Central memory CD4-positive, alpha-beta T cell (primary cell): Measurements from ENCODE around the gene LCP2.
A peak's percentile ranks its signal among the peaks of the same experiment; 100 is the strongest.

Experiments used
- DNase-seq: peaks from one replicate; pipeline ENCODE4 v3.0.0; 2022

LCP2 gene

DNA sequence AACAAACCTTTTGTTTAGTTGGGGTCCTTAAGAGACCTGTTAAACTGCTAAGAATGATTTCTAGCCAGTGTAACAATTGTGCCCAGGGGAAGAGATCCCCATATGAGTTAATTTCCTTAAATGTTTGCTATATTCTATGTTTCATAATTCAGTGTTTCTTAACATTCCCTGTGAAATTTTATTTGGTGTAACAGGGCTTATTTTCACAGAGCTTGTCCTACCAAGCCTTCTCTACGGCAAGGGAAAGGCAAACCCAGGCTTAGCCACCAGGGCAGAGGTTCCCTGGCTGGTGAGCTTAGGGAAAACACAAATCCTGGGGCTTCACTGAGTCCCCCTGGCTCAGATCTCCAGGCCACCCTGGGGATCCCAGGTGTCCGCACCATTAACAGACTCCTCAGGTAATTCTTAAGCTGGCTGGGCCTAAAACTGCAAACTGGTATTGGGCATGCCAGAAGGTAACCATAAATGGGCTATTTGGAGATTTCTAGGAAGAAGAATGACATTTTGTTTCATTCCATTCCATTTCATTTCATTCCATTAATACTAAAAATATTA, 17.0 kb upstream of the LCP2 start:
- DNase-seq: no peak

DNA sequence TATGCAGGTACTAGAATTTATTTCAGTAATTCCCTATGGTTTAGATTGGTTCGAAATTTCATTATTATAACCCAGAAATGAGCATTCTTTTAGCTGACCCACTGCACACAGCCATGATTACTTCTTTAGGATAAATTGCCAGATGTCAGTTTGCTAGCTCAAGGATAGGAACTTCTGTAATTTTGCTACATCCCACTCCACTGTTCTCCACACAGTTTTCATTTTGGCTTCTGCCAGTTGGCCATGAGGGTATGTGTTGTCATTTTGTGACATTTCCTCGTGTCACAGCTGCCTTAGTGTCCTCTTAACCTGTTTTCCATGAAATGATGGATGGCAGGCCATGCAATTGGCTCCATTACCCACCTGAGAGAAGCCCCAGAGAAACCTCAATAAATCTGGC, 16.2 kb upstream of the LCP2 start:
- DNase-seq: no peak

DNA sequence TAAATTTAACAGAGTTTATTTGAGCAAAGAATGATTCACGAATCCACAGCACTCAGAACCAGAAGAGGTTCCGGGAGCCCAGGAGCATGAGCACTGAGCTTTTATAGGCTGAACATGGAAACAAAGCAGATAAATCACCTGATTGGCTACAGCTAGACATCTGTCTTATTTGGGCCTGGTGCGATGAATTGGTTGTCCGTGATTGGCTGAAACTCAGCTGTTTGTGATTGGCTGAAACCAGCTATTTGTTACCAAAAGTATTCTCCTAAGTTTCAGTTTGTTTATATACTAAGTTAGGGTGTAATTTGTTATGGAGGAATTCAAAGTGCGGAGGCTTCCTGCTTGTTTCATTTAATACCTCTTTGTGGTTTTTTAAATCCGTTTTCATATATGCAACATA, 15.8 kb upstream of the LCP2 start:
- peak; percentile 57 for DNase-seq

DNA sequence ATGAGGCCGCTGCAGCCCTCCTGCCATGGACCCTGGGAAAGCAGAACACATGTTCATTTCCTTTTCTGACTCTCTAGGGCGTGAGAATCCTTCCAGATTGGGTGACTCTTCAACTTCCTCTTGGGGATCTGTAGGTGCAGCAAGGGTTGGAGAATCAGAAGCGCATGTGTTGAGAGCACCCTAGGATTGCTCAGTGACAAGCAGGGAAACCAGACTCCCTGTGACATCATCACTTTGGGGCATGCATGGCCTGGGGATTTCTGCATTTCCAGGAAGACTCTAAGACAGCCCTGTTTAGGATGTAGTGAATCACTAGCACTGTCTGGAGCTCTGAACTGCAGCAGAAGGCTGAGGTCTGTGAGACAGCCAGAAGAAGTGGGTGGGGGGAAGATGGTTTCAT, 15.1 kb upstream of the LCP2 start:
- peak; percentile 59 for DNase-seq

DNA sequence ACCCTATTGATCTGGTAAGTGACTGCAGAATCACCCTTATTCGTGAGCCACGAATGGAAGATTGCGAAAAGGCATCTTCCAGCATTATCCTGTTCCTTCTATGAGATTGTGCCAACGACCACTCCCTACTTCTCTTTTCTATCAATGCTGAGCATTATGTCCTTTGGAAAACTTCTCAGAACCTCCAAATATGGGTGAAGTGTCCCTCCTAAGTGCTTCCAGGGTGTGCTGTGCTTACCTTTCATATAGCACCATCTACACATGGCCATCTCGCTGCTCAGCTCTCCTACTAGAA, 14.7 kb upstream of the LCP2 start:
- DNase-seq: no peak

DNA sequence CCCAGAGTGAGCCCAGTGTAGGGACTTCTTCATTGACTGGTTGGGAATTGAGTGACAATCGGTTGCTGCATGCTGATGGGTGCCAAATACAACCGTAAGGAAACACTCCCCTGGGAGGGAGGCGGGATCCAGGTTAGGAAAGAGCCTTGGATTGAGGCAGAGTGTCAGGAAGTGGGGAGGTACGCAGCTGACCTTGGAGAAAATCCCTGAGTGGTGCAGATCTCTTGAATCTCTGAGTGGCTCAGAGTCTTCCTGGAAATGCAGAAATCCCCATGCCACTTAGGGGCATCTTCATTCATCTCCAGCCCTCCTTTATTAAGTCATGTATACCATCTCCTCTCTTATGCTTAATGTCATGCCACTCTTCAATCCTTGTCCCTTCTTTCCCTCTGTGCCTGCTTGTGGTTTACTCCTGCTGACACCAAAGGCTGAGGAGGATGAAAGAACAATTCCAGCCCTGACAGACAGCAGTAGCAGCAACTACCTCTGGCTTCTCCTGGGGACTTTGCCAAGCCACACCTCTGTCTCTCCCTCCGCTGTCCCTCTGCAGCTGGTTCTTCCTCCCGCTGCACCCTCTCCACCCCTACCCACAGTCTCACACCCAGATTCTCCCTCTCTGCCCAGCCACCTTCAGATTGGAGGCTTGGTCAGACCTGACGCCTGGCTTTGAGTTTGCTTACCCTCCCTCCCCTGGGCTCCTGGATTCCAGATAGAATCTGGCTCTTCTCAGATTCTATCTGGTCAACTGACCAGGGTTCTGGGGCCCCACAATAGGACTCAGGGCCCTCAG, 14.1 kb upstream of the LCP2 start:
- no peak for DNase-seq

DNA sequence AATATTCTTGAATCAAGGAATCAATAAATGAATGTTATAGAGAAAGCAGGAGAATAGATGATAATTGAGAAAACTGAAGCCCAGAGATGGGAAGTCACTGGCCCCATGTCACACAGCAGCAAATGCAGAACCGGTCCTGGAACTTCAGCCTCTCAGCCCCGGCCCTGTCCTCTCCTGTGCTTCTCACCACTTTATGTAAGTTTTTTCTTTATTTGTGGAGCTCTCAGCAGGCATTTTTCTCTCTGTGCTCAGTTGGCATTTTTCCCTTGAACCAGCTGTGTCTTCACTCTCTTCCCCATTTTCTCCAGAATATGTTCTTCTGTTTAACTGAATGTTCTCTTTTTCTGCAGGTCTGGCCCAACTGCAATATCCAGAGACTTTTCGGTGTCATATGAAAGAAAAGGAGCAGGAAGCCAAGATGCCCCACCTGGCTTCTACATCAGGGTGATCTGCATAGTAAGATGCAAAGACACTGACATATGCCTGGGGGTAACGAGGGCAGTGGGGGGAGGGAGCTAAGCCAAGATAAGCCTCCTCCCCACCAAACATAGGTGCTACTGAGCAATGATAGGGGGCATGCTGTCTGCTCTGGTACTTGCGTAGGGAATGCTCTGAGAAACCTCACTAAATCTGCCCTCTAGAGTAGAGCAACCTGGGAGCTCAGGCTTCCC, 12.8 kb upstream of the LCP2 start:
- DNase-seq: no peak

DNA sequence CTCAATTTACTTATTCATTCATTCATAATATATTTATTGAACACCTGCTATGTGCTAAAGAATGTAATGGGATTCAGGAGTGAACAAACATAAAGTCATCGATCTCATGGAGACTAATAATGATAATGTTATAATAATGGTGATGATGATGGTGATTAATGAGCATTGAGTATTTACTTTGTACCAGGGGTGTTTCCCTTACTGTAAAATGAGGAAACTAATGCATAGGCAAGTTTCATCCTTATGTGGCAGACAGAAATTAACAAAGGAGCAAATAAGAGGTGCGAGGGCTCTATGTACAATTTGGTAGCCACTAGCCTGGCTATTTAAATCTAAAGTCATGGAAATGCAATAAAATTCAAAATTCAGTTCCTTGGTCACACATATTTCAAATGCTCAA, 11.1 kb upstream of the LCP2 start:
- no peak for DNase-seq

DNA sequence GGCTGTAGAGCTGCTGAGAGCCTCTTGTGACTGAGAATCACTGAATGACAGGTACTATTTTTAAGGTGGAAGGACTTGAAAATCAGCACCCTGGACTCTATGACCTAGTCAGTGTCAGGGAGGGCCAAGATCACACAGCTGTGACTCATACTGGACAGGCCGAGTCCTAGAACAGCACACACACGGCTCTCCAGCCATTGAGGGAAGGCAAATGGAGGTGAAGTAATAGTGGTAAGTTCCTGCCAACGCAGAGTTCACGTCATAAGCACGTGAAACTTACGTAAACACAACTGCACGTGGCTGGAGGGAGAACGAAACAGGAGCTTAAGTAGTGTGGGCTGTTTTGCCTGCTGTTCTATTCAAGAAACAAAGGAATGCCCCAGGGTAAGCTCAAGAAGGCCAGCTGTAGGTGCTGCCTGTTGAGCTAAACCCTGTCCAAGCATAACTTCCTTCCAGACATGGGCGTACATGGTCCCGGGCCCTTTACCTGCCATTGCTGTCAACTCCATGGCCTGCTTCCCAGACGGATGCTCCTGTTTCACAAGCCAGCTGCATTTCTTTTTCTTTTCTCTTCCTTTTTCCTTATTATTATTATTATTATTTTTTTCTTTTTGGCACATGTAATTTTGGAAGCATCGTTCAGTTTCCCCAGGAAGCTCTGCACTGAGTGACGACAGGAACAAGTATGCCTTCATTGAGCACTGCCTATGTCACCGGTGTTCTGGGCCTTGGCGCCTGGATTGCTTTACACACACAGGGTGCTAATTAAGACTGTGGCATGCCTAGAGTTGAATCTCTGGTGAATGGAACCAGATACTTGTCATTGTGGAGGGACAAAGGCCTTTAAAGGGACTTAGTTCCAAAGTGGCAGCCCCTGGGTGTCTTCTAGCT, 10.2 kb upstream of the LCP2 start:
- no peak for DNase-seq

DNA sequence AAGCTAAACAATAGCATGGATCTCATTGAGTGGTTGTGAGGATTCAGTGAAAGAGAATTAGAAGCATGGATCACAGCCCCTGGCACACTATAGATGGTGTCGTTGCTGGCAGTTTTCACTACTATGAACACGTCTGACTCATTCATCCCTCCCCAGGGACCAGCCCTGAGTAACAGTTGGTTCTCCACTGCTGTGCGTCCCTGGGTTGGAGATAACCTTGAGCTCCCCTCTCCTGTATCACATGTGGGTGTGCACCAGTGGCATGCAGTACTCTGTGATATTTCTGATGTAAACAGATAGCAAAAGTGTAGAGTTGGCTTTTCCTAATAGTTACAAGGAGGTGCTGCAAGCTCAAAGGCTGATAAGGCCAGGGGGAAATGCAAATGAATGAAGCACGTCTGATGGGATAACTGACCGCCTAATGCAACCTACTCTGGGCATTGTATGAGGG, 8.8 kb upstream of the LCP2 start:
- DNase-seq: no peak

DNA sequence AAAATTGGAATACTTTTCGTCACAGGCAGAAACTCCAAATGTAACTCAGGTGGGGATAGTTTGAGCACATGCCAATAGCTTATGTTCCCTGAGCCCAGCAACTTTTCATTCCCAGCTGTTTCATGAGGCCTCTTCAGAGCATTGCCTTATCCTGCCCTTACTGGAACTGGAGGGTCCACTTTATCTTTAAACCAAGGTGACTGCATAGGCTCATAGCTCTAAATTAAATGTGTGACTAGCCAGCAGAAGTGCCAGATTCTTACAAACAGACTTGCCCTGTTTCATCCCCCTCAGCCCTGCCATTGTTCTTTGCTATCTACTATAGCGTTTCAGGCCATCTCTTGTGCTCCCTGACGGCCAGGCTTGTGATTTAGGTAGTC, 8.1 kb upstream of the LCP2 start:
- DNase-seq: no peak

DNA sequence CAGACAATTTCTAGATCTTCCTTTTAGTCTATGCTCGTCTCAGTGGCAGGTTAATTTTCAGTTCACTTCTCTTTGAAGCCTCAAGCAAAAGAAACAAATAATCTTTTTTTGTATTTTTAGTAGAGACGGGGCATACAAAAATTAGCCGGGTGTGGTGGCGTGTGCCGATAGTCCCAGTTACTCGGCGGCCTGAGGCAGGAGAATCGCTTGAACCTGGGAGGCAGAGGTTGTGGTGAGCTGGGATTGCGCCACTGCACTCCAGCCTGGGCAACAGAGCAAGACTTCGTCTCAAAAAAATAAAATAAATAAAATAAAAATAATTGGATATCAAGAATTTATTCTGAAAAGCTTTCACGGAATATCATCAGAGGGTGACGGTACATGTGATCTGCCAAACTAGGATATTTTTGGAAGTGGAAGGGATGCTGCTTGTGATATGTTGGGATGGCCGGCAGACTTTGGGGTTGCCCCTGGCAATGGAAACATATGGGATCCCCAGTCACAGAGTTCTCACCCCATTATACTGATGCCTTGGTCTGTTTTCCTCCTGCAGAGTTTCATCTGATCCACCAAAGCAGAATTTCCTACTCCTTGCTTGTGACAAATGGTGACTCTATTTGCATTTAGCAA, 7.6 kb upstream of the LCP2 start:
- DNase-seq: no peak

DNA sequence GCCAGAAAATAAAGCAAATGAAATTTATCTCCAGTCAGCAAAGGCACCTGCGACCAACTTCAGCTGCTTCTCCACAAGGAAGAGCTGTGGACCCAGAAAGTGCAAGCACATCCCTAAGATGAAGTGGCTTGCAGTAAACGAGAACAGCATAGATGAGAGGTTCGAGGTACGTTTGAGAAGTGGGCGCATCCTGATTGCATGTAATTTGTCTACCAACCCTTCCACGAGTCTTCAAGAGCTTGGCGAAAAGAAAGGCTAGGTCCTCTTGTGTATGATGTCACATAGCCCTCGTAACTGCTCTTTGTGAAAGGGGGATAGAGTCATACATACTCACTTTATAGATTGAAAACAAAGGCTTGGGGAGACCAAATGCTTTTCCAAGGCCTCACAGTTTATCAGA, 6.0 kb upstream of the LCP2 start:
- no peak for DNase-seq

DNA sequence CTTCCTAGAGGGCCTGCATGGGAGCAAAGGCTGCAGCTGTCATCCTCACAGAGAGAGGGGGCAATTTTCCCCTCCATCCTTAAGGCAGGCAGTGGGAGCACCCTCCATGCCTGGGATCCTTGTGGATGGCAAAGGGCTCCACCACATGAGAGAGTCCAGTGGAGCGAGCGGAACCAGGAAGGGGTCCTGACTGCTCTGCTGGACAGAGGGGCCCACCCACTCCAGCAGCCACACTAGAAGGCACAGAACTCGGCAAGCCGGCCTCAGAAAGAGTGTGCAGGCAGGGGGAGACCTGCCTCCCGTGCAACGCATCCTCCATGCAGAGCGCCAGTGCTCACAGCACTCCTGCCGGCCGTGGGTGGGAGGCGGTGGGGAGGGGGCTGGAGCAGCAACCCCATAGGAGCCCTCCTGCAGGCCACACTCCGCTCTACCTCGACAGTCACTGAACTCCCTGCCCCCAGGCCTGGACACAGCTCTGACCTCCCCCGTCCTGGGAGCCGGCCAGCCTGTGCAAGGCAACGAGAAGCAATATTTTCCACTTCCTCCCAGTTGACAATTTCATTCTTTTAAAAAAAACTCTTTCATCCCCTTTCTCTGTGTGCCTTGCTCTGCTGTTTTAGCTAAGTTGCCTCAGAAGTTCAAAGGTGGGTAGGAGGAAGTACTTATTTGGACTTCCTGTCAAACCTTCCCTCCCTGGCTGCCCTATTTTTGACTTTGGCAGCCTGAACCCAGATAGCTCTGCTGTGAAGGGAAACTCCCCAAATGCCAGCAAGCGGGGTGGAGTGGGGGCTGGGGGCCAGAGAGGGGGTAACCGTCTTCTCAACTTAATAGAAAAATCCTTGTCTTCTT, 5.3 kb upstream of the LCP2 start:
- DNase-seq: peak; percentile 88

DNA sequence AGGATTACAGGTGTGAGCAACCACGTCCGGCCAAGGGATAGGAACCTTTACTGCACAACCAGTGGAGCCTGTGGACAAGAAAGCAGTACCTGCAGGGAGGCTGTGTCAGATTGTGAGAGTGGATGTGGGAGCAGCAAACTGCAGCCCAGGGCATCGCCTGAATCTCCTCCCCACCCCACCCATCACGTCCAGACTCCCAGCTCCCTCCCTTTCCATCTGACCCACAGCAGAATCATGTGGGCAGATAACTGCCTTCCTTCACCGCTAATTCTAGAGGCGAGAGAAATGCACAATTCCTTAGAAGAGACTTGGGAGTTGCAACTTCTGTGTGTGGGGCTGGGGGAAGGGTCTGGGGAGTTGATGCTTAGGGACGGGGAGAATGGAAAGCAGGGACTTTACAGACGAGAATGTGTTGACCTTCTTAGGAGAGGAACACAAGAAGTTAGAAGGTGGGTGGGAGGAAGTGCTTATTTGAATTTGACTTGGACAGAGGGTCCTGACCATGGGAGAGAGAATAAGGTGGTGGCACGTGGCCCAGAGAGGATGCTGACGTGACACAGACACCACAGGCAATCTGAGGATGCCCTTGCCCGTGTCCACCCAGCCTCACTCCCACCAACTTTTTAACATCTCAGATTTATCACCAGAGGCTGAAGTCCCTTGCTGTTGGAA, 4.5 kb upstream of the LCP2 start:
- DNase-seq: no peak

DNA sequence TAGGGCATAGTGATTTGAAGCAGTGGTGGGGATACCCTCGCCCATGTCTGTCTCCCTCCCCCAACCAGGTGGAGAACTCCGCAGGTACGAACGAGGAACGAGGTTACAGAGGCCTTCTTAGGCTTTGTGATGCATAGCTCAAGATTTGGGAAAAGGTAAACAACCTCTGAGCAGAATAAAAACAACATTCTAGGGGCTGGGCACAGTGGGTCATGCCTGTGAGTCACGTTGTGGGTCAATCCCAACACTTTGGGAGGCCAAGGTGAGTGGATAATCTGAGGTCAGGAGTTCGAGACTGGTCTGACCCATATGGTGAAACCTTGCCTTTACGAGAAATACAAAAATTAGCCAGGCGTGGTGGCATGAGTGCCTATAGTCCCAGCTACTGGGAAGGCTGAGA, 3.6 kb upstream of the LCP2 start:
- DNase-seq: no peak

DNA sequence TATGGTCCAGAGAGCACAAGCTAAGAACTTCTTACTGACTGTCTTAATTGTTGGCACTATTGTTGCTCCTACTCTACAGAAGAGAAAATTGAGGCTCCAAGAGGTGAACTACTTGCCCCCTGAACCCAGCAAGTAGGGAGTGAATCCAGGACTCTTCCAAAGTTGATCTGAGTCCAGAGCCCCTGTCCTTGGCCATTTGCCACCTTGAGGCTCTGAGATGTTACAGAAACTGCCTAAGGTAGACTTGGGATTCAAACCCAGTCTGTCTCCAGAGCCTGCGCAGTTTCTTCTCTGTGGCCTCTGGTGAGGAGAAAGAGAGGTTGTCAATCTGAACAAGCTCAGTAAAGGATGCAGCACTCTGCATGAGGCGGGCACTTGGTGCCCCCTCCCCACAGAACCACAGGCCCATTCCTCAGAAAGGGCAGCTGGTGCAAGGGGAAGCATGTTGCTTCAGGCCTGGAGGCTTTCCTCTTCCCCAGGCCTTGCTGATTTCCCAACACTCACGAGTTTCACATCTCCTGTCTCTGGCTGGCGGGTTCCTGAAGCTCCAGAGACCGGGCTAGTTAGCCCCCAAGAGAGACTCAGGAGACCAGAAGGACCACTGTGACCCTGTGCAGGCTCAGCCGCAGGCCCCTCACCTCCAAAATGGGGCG, 2.9 kb upstream of the LCP2 start:
- no peak for DNase-seq

DNA sequence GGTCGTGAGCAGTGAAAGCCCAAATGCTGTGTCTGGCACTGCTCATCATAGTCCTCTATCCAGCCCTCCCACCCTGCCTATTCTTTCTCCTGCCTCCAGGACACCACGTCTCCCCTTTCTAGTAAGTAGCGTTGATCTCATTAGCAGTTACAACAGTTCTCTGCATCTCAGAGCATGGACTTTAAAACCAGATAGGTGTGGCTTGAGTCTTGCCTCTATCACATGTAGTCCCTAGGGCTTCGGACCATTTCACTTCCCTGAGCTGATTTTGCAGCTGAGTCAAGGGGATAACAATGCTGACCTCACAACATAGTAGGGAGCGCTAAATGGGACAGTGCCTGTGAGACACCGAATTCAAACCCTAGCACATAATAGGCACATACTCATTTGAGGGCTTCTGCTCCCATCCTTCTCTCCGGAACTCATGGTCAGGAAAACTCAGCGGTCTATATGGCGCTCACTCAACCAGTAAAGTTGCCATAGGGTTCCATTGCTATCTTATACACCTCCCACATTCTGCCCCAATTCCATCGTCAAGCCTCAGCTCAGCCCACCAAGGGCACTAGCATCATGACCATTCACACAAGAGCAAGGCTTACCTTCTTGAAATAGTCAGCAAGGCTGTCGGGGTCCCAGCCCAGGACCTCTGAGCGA, 515 bp downstream of the LCP2 start:
- DNase-seq: no peak

DNA sequence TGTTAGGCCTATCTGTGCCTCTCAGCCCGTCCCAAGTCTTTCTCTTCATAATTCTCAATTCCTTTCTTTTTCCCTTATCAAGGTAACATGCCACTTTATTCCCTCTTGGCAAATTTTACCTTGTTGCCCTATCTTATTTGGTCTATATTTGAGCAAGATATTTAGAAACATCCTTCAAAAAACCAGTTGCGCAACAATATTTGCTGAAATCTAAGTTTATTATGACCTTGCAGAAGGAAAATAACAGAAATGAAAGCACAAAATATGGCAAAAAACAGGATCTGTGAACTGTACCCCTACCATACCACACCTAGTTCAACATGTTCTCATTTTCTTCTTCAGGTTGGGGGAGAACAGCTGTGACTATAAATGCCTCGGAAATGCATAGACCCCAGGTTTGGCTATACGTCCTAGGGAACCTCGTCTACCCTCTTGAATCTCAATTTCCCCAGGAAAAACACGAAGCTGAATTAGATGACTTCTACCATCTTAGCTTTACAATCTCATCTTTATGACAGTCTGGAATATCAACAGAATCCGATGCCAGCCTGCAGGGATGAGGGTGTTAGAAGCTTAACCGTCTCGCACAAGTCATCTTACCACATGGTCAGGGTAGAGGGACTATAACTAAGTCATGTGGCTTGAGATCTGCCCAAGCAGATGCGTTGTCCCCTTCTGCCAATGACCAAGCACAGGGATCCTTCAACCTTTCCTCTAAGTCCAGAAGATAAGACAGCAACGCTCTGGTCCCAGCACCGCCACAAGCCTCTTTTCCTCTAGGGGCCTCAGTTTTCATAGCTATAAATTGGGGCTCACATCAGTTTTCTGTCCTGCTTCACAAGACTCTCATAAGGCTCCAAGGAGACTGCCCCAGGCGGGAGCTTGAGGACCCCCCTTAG, 1.3 kb downstream of the LCP2 start:
- no peak for DNase-seq
